Medulla oblongata (tissue), 1 donor: Measurements from ENCODE around the gene CCDC178.
"Not testable (repeated sequence)": the region's sequence is repeated elsewhere in the genome, so short reads cannot be mapped to it uniquely, and the experiment has no call there.

Experiments
- DNase-seq: peaks from one replicate; pipeline ENCODE4 v3.0.0-alpha.2; 2015; ENCODE audit errors: extremely low spot score

The CCDC178 gene

DNA sequence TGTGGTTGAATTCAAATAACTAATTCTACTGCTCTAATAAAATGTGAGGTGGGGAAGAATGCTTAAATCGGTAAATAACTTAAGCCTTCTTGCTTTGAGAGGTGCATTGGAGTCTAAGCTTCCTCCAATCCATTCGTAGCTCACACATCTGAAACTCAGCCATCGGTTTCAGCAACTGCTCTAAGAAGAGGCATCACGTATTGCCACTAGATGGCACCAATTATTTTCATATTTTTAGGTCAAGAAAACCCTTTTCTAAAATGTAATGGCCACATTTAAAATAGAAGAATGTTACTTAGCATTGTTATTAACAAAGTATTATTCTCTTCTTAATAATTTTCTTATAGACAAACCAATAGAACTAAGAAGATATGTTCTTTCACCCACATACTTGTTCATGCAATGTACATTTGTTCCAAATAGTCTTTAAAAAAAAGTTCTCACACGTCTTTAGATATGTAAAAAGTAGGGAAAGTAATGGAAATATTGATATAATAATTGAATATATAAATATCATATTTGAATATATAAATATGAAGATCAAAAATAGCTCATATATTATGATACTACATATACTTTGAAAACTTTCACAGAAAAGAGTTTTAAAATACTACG lies 229.8 kb downstream of the CCDC178 start:
- peak; percentile 51 for DNase-seq

DNA sequence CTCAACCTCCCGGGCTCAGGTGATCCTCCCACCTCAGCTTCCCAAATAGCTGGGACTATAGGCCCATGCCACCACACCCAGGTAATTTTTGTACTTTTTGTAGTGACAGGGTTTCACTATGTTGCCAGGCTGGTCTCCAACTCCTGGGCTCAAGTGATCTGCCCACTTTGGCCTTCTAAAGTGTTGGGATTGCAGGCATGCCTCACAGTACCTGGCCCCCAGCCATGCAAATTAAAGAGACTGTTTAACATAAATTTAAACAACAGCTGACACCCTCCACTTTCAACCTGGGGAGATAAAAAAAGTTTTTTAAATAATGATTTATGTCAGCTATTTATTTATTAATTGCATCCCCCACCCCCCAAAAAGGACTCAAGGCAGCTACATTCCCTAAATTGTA lies 234.7 kb downstream of the CCDC178 start:
- DNase-seq = no peak

DNA sequence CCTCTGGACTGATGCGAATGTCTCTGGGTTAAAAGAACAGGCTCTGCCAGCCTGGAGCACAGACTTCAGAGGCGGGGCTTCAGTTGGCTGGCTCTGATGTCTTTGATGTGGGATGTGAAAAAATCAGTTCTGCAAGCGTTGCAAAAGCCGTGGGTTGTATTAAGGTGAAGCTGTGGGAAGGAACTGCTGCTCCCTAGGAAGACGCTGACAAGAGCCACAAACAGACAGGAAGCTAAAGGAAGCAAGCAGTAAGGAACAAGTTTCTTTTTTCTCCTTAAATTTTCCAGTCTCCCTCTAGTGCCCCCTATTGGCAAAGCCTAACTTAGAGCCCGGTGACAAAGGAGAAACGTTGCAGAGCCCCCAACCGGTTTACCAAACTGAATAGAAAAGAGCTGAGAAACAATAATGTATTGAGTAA lies 239.0 kb downstream of the CCDC178 start:
- peak; percentile 64 for DNase-seq

DNA sequence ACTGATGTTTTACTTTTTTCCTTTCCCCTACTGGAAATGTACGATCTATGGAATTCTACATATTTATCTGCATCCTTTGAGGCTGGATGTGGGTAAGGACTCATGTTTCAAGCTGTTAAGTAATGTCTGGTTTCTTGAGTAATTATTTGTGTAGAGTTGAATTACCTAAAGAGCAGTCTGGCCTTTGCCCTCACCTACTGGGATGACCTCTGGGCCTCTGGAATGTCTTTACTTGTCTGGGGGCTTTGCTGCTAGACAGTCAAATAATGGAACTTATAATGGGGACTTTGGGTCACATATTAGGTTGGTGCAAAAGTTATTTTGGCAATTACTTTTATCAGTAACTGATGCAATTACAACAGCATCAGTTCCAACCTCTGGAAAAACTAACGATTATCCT lies 244.7 kb downstream of the CCDC178 start:
- no peak for DNase-seq

DNA sequence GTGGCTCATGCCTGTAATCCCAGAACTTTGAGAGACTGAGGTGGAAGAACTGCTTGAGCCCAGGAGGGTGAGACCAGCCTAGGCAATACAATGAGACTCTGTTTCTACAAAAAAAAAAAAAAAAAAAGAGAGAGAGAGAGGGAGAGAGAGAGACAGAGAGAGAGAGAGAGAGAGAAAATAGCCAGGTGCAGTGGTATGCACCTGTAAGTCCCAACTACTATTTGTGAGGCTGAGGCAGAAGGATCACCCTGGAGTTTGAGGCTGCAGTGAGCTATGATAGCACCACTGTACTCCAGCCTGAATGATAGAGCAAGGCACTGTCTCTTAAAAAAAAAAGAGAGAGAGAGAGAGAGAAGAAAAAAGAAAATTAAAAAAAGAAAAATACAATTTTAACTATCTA lies 245.7 kb downstream of the CCDC178 start:
- DNase-seq = no peak

DNA sequence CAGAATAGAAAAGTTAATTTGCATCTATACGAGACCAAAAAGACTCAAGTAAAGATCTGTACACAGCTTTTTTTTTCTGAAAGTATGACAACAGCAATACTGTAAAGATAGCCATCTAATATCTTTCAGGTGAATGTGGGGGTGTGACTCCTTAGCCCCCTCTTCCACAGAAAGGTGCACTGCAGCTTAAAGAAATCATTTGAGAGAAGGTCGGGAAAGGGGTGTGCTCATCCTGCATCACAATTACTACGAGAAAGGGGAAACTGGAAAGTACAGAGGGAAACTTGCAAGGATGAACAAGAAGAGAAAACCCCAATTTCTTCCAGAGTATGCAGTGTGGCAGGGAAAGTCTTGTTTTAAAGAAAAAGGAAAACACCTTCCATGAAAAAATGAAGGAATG lies 255.6 kb downstream of the CCDC178 start:
- DNase-seq = no peak

DNA sequence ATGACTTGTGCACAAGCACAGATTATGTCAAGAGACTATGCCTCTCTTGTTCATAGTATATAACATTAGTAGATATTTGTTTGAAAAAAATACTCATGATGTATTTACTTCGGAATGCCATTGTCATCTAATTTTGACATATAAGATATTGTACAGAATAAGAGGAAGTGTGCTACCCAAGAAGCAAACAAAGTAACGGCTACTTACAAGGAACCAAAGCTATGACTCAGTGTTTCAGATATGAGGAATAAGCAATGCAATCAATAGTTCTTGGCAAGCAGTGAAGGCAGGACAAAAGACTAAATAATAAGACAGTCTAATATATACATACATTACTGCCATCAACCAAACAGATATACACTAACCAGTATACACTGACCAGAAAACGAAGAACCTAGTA lies 256.3 kb downstream of the CCDC178 start:
- DNase-seq = no peak

DNA sequence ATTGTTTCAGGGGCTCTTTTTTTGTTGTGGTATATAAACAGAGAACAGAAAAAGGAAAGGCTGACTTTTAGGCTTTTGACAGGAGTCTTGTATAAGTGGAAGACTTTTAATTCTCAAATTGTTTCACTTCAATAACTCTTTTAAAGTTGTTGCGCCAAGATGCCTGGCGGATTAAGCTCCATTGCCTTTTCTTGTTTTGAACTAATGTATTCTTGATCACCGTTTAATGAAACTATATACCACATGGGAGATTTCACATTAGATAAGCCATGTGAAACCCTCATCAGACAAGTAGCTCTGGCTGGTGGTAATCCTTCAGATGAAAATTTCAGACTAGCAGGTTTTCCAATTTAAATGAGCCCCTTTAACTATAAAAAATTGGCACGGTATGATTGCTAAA lies 257.4 kb downstream of the CCDC178 start:
- no peak for DNase-seq

DNA sequence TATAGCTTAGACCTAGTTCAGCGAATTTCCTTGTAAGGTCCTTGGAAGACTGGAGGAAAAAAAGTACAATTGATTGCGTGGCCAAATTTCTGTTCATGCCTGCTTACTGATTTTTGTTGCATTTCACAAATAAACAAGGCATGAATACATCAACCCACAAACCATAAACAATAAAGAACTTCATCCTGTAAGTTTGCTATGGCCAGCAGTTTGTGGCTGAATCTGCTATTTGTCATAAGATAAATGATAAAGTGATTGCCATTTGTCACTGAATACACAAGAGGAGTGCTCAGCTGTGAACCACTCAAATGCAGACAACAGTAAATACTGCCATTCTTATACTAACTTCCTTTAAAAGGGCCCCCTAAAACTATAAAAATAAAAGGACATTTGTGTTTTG lies 259.5 kb downstream of the CCDC178 start:
- no peak for DNase-seq

DNA sequence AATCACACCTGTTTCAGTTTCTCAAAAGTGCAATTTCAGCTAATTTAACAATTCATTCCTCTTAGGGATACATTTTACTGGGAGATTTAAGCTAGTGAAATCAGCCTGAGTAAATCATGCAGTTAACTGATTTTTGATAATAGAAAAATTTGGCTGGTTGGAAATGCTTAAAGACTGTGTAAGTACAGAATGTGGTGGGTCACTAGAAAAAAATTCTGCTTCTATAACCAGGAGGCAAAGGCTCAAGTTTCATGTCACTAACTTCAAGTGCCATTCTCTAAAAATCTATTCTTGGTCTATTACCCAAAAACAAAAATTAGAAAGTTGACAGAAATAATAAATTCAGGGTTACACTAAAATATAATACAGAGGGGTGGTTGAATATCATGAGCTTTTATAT lies 271.3 kb downstream of the CCDC178 start:
- no peak for DNase-seq

DNA sequence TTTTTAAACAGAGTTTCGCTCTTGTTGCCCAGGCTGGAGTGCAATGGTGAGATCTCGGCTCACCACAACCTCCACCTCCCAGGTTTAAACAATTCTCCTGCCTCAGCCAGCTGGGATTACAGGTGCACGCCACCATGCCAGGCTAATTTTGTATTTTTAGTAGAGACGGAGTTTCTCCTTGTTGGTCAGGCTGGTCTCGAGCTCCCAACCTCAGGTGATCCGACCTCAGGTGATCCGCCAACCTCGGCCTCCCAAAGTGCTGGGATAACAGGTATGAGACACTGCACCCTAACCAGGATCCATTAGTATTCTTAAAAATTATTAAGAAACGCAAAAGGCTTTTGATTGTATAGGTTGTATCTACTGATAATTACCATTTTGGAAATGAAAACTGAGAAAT lies 276.4 kb downstream of the CCDC178 start:
- DNase-seq = not testable (repeated sequence)

DNA sequence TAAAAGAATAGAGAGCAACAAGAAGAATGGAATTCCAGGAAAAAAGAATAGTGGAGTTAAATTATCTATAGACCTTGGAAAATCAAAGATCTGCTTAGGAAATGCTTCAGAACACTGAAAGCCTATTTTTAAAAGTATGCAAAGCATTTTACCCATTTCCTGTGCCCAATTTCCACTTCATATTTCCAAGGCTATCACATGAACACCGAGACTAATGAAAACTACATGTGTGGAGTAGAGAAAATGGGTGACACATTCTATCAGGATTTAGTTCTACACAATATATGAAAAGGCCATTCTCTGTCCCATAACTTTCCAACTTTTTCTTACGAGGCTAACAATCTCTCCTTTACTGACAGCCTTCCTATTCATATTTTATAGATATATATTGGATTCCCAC lies 279.4 kb downstream of the CCDC178 start:
- no peak for DNase-seq

DNA sequence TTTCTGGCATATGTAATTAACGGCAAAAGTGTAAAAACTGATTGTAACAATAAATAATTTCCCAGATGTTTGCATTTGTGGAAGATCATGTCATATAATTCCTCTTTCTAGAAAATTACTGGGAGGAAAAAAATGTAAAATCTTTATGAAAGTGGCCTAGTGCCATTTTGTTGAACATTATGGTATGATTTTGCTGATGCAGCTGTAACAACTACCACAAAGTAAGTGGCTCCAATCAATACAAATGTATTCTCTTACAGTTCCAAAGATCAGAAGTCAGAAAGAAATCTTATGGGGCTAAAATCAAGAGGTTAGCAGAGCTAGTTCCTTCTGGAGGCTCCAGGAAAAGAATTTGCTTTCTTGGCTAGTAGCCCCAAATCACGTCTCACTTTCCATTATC lies 281.4 kb downstream of the CCDC178 start:
- no peak for DNase-seq

DNA sequence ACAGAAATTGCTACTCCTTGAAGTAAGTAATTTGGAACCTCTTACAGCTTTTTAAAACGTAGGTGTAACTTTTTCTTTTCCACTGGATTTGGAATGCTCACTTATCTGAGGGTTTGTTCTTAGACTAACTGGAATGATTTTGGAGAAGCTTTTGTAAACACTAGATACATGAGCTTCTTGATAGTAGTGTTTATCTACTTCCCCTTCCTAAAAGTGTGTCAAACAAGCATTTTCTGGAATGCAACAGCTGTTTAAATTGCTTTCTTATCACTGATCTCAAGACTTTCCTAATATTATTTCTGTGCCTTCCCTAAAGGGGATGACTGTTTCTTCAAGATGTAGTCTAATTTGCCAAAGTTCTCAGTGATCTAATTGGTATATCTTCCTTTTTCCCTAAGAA lies 282.6 kb downstream of the CCDC178 start:
- no peak for DNase-seq

DNA sequence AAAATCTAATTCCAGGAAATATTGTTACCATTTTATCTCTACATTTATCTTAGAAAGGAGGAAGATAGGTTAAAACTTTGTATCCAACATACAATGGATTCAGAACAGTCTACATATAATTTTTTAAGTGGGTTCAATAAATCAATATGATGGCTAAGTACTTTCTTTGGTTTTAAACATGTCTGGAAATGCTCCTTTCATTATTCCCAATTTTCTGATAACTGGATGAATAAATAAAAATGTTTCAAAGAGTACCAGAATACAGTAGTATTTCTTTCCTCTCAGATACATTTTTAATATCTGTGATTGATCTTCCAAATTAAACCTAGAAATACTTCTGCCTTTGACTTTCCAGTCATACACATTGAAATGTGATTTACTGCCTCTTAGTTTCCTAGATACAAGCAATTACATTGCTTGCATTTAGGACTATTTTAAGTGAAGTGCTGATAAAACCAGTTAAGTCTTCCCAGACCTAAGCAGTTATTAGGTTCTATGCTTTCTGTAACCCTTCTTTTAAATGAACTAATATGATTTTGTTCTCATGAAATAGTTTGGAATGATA lies 283.5 kb downstream of the CCDC178 start:
- no peak for DNase-seq

DNA sequence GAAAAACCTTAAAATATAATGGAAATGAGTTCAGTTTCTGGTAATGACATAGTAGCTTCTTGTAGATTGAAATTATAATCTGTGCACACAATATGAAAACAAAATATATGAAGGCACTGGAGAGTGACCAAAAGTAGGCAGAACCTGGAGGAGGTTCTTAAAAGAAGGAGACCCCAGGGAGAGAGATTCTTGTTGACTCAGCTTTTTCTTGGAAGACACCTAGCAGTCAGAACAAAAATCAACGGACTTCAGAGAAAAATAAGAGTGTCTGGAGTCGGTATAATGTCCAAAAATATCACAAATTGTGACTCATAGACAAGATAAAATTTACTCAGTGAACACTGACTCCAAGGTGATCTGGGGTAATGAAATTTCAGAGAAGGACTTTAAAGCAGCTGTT lies 286.5 kb downstream of the CCDC178 start:
- DNase-seq = no peak

DNA sequence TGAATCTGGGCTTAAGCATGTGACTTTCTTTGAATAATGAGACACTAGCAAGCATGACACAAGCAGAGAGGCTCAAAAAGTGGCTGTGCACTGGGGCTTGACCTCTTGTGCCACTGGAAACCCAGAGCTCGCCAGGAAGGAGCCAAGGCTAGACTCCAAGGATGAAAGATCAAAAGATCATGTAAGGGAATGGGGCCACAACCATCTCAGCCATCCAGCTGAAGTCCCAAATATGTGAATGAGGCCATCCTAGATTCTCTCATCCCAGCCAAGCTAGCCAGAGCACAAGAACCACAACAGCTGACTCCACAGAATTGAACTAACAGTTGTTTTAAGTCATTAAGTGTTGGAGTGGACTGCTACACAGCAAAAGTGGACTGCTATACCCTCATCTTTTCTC lies 288.1 kb downstream of the CCDC178 start:
- no peak for DNase-seq

DNA sequence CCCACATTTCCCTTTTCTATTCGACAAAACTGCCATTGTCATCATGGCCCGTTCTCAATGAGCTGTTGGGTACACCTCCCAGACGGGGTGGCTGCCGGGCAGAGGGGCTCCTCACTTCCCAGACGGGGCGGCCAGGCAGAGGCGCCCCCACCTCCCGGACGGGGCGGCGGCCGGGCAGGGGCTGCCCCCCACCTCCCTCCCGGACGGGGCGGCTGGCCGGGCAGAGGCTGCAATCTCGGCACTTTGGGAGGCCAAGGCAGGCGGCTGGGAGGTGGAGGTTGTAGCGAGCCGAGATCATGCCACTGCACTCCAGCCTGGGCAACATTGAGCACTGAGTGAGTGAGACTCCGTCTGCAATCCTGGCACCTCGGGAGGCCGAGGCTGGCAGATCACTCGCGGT lies 292.7 kb downstream of the CCDC178 start:
- DNase-seq = not testable (repeated sequence)

DNA sequence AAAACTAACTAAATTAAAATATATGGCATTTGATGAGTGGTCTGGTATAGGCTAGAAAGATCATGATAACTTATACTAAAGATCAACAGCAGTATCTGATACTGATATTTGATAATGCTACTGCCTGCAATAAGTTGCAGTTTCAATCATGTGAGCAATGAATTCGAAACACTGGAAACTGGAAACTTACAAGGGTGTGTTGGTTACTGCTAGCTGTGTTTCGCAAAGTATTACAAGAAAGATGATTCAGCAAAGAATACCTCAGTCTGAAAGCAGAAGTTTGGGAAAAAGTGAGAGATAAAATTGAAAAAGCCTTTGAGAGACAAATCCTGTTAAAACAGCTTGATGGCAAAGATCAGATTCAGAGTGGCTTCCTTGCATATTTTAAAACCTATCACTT lies 294.5 kb downstream of the CCDC178 start:
- no peak for DNase-seq

DNA sequence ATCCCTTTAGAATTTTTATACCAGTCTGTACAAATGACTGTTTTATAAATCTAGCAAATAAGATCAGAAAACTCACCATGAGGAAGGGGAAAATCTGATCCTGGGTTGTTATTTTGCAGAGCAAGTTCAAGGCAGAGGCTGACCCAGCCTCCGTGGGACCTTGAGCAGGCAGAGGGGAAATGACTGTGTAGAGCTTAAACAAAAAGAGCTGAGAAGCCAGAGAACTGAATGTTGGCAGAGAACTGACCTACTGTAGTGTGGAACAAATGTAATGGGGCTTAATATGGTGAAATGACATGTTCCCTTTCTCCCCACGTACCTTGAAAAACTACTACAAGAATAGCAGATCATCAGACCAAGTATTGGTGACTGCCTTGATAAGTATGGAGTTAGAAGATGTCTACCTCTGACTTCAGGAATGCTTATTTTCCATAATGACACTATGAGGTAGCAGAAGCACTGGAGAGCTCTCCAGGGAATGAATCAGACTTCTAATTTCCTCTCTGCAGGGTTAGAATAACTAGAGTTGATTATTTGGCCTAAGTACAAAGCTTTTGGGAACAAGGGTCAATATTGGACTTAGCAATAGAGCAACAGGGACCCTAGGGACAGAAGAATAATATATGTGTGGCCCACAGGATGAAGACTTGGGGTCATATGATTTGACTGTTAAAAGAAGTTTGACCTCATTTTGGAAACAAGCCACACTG lies 304.4 kb downstream of the CCDC178 start:
- DNase-seq = no peak

DNA sequence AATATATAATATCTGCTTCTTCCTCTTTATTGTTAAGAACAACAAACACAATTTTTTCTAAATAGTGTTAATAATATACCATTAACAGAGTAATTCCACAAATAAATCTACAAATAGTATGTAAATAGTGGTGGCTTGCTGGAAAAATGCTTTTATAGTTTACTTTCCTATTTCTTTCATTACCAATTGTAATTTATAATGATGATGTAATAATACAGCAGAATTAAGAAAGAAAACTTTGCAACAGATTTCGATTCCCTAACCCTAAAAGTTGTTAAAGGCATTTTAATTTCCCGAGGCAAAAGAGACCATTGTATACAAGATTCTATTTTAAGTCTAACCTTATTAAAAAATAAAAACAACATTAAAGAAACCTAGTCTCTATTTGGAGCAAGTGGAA lies 307.9 kb downstream of the CCDC178 start:
- DNase-seq = no peak

DNA sequence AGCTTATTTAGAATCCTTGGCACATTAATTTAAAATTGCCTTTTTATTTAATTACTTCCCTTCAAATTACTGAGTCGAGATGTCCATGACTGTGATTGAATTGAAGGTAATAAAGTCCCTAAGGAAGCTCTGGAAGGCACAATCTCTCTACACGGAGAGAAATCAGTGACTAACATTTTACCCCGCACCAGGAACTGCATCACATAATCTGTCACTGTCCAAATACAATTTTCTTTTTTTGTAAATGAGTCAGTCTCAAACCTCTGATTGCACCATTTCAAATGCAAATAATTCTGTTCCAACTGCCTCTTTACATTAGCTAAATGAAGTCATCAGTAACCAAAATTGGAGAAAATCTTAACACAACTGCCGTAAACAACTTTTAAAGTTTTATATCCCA lies 311.9 kb downstream of the CCDC178 start:
- DNase-seq = no peak

DNA sequence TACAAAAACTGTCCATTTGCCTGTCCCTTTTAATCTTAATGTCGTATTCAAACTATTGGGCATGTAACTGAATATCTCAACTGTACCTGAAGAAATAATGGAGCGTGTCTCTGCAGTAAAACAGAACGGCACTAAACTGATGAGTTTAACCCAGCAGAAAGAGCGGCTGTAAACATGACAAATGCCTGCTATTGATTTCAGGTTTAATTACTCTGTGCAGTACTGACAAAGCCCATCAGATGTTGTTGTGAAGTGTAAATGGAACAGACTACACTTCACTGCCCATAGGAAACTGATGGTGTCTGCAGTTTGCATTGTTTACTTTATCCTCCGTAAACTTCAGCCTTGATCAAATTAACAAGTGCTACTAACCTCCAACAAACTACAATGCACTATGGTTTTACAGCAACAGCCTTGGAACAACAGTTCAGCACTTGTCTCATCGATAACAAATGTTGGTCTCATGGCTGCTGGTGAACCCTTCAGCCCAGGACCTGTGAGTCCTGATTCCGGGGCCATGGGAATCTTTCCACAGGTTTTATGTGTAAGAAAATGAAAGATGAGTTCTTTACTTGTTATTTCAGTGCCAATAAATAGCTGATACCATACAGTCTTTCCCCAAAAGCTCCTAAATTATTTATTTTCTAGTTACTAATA lies 316.5 kb downstream of the CCDC178 start:
- no peak for DNase-seq
